HepG2 (cell line): Measurements from ENCODE around the gene TM9SF4. TPM values are rescaled to one million over a fixed set of nuclear protein-coding genes. Genes with fewer than 3 reads are reported as not detected.

Experiments used
- ADNP ChIP-seq: sonication (generic); formaldehyde crosslinking; IDR thresholded peaks from 2 replicates; pipeline ENCODE4 v1.4.0; 2020; ENCODE audit warnings: missing genetic modification reagents
- BRCA1 ChIP-seq: sonication (generic); formaldehyde crosslinking; IDR thresholded peaks from 2 replicates; pipeline ENCODE4 v1.4.0; 2020; ENCODE audit warnings: missing genetic modification reagents
- CERS6 ChIP-seq: sonication (generic); formaldehyde crosslinking; IDR thresholded peaks from 2 replicates; pipeline ENCODE4 v1.5.0; 2020; ENCODE audit warnings: missing genetic modification reagents
- DBP ChIP-seq: sonication (generic); formaldehyde crosslinking; IDR thresholded peaks from 2 replicates; pipeline ENCODE4 v1.4.0; 2020; ENCODE audit warnings: missing genetic modification reagents; ENCODE audit errors: not compliant biosample characterization
- EZH2 ChIP-seq: conservative IDR thresholded peaks from 2 replicates; pipeline ENCODE4 v1.6.1; 2012; ENCODE audit warnings: mild to moderate bottlenecking, low read depth, low read length, moderate library complexity
- GABPA ChIP-seq, 2 experiments: IDR thresholded peaks; 2 replicates each; pipeline ENCODE4 v1.6.1; 2011 to 2016; ENCODE audit warnings: low read depth in 2 of 2, low read length in 1 of 2, missing biosample characterization in 1 of 2, missing genetic modification characterization in 1 of 2
- GATAD1 ChIP-seq: IDR thresholded peaks from 2 replicates; pipeline ENCODE4 v1.6.1; 2016; ENCODE audit warnings: missing genetic modification reagents, missing compliant biosample characterization
- HNRNPL ChIP-seq: fragments of 200-400 bp; formaldehyde crosslinking; IDR thresholded peaks from 2 replicates; pipeline ENCODE4 v1.6.1; 2017; ENCODE audit warnings: mild to moderate bottlenecking, low read depth, low read length
- MEIS2 ChIP-seq: sonication (generic); formaldehyde crosslinking; IDR thresholded peaks from 2 replicates; pipeline ENCODE4 v1.9.0; 2021; ENCODE audit warnings: mild to moderate bottlenecking, missing genetic modification reagents
- PAX8 ChIP-seq: sonication (generic); formaldehyde crosslinking; IDR thresholded peaks from 2 replicates; pipeline ENCODE4 v1.8.0; 2022; ENCODE audit warnings: mild to moderate bottlenecking, missing genetic modification reagents, borderline replicate concordance
- SPEN ChIP-seq: sonication (generic); formaldehyde crosslinking; IDR thresholded peaks from 2 replicates; pipeline ENCODE4 v1.5.1; 2020; ENCODE audit warnings: low read depth, mild to moderate bottlenecking, missing genetic modification reagents
- STAT5B ChIP-seq: sonication (generic); formaldehyde crosslinking; IDR thresholded peaks from 2 replicates; pipeline ENCODE4 v1.4.0; 2020; ENCODE audit warnings: missing genetic modification reagents
- TGIF2 ChIP-seq: IDR thresholded peaks from 2 replicates; pipeline ENCODE4 v1.6.1; 2016; ENCODE audit warnings: control low read depth, missing compliant biosample characterization
- THYN1 ChIP-seq: sonication (generic); formaldehyde crosslinking; IDR thresholded peaks from 2 replicates; pipeline ENCODE4 v1.8.1; 2023; ENCODE audit warnings: low read depth, mild to moderate bottlenecking, moderate library complexity, missing genetic modification reagents, borderline replicate concordance
- YEATS2 ChIP-seq: sonication (generic); formaldehyde crosslinking; IDR thresholded peaks from 2 replicates; pipeline ENCODE4 v1.4.0; 2020; ENCODE audit warnings: missing genetic modification reagents, borderline replicate concordance
- ZMAT5 ChIP-seq: sonication (generic); formaldehyde crosslinking; IDR thresholded peaks from 2 replicates; pipeline ENCODE4 v1.5.0; 2020; ENCODE audit warnings: mild to moderate bottlenecking, low read depth, missing genetic modification reagents, borderline replicate concordance
- ZMYM2 ChIP-seq: sonication (generic); formaldehyde crosslinking; IDR thresholded peaks from 2 replicates; pipeline ENCODE4 v1.8.0; 2022; ENCODE audit warnings: mild to moderate bottlenecking, missing genetic modification reagents
- ZNF121 ChIP-seq: sonication (generic); formaldehyde crosslinking; IDR thresholded peaks from 2 replicates; pipeline ENCODE4 v1.5.0; 2020; ENCODE audit warnings: mild to moderate bottlenecking, missing genetic modification reagents
- ZNF225 ChIP-seq: sonication (generic); formaldehyde crosslinking; IDR thresholded peaks from 2 replicates; pipeline ENCODE4 v1.4.0; 2020; ENCODE audit warnings: mild to moderate bottlenecking, missing genetic modification reagents
- ZNF253 ChIP-seq: sonication (generic); formaldehyde crosslinking; IDR thresholded peaks from 2 replicates; pipeline ENCODE4 v1.8.0; 2022; ENCODE audit warnings: mild to moderate bottlenecking, missing genetic modification reagents, borderline replicate concordance
- ZNF337 ChIP-seq: sonication (generic); formaldehyde crosslinking; IDR thresholded peaks from 2 replicates; pipeline ENCODE4 v1.5.1; 2020; ENCODE audit warnings: missing genetic modification reagents, low read depth, mild to moderate bottlenecking, borderline replicate concordance
- ZNF660 ChIP-seq: sonication (generic); formaldehyde crosslinking; IDR thresholded peaks from 2 replicates; pipeline ENCODE4 v1.5.1; 2020; ENCODE audit warnings: mild to moderate bottlenecking, low read depth, missing genetic modification reagents, borderline replicate concordance
- ZNF703 ChIP-seq: sonication (generic); formaldehyde crosslinking; IDR thresholded peaks from 2 replicates; pipeline ENCODE4 v1.5.1; 2020; ENCODE audit warnings: missing genetic modification reagents, mild to moderate bottlenecking, moderate library complexity, borderline replicate concordance
- ZSCAN9 ChIP-seq: IDR thresholded peaks from 2 replicates; pipeline ENCODE4 v1.6.1; 2016; ENCODE audit warnings: borderline replicate concordance
- polyA plus RNA-seq, 8 experiments: library from polyadenylated mRNA; depleted of rRNA in 3 of 8; stranded (reverse) in 7 of 8; unstranded in 1 of 8; fragments of >200 nt; fragmentation: Illumina TruSeq in 4 of 8; extraction: Trizol in 4 of 8; gene quantifications; 2 replicates each; pipeline versions ENCODE4 v1.2.1 to v1.2.3, GENCODE V29; 2011 to 2016; ENCODE audit warnings: low read depth in 4 of 8, missing spikeins in 1 of 8, mixed read lengths in 1 of 8; ENCODE audit not compliant: insufficient read depth in 1 of 8
- total RNA-seq, 5 experiments: library from RNA; depleted of rRNA; stranded (reverse); fragments of >200 nt; fragmentation: Illumina TruSeq; extraction: Trizol; gene quantifications; 2 replicates each; pipeline ENCODE4 v1.2.3, GENCODE V29; 2016; ENCODE audit warnings: low read depth in 1 of 5
- TF ChIP-seq, protein P1 (sequence below), 2 experiments: fragments of 450-650 bp in 1 of 2; sonication (generic) in 1 of 2; formaldehyde crosslinking; IDR thresholded peaks; 2 replicates each; pipeline versions ENCODE4 v1.5.0 to v1.8.0; 2020 to 2022; ENCODE audit warnings: mild to moderate bottlenecking in 1 of 2, missing genetic modification reagents in 1 of 2
- TF ChIP-seq, protein P2 (sequence below): sonication (generic); formaldehyde crosslinking; IDR thresholded peaks from 2 replicates; pipeline ENCODE4 v1.4.0; 2020; ENCODE audit warnings: missing genetic modification reagents
- TF ChIP-seq, protein P3 (sequence below): sonication (generic); formaldehyde crosslinking; IDR thresholded peaks from 2 replicates; pipeline ENCODE4 v1.8.1; 2023; ENCODE audit warnings: missing genetic modification reagents, mild to moderate bottlenecking, borderline replicate concordance

Gene TM9SF4
- total and polyA plus RNA-seq, 2 of the 13 experiments (the other 11 are each of a cell fraction or from before 2014, with no cell fraction given) = 53.5 to 171 TPM

DNA sequence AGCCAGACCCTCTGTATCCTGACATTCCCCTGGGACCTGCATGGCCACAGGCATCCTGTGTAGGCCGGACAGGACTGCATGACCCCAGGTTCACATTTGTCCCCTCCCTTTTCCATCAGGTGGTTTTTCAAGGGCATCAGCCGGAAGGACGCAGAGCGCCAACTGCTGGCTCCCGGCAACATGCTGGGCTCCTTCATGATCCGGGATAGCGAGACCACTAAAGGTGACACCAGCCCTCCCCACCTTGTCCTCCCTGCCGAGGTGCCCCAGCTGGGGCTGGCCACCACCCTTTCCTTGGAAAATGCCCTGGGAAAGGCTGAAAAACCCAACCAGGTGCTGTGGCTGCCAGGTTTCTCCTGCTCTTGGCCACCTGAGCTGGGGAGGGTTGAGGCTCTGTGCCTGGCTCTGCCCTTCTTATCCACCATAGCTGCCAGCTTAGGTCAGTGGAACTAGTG, 29.8 kb upstream of the TM9SF4 start (continued):
- no peak for TF ChIP-seq GATAD1 (CRISPR knock-in tag)
- TF ChIP-seq CERS6 (CRISPR knock-in tag) = 0 out of 2 replicates have a peak, but pooled peaks have one; percentile 35
- TF ChIP-seq MEIS2 (CRISPR knock-in tag) = 0 out of 2 replicates have a peak, but pooled peaks have one; percentile 33
- no peak for TF ChIP-seq ZNF337 (CRISPR knock-in tag)
- no peak for TF ChIP-seq HNRNPL
- no peak for TF ChIP-seq GABPA (IDR thresholded peaks at IDR 0.05; ENCODE audit: low read depth, low read length)
- TF ChIP-seq GABPA (CRISPR knock-in tag; IDR thresholded peaks at IDR 0.05; ENCODE audit: low read depth) = peak; percentile 68
- TF ChIP-seq, protein P1, sequence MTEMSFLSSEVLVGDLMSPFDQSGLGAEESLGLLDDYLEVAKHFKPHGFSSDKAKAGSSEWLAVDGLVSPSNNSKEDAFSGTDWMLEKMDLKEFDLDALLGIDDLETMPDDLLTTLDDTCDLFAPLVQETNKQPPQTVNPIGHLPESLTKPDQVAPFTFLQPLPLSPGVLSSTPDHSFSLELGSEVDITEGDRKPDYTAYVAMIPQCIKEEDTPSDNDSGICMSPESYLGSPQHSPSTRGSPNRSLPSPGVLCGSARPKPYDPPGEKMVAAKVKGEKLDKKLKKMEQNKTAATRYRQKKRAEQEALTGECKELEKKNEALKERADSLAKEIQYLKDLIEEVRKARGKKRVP (CRISPR knock-in tag; IDR thresholded peaks at IDR 0.05) = no peak
- TF ChIP-seq, protein P2, sequence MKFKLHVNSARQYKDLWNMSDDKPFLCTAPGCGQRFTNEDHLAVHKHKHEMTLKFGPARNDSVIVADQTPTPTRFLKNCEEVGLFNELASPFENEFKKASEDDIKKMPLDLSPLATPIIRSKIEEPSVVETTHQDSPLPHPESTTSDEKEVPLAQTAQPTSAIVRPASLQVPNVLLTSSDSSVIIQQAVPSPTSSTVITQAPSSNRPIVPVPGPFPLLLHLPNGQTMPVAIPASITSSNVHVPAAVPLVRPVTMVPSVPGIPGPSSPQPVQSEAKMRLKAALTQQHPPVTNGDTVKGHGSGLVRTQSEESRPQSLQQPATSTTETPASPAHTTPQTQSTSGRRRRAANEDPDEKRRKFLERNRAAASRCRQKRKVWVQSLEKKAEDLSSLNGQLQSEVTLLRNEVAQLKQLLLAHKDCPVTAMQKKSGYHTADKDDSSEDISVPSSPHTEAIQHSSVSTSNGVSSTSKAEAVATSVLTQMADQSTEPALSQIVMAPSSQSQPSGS (CRISPR knock-in tag) = 0 out of 2 replicates have a peak, but pooled peaks have one; percentile 37
- no peak for TF ChIP-seq ZMAT5 (CRISPR knock-in tag)
- TF ChIP-seq, protein P3, sequence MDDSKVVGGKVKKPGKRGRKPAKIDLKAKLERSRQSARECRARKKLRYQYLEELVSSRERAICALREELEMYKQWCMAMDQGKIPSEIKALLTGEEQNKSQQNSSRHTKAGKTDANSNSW (CRISPR knock-in tag) = 0 out of 2 replicates have a peak, but pooled peaks have one; percentile 21
- no peak for TF ChIP-seq THYN1 (CRISPR knock-in tag)
- TF ChIP-seq ZMYM2 = no peak
- no peak for TF ChIP-seq SPEN (CRISPR knock-in tag)
- no peak for TF ChIP-seq TGIF2
- peak; percentile 74; the same call in 1 of the 2 replicates for TF ChIP-seq YEATS2 (CRISPR knock-in tag)
- TF ChIP-seq PAX8 (CRISPR knock-in tag) = no peak
- TF ChIP-seq STAT5B (CRISPR knock-in tag) = no peak
- no peak for TF ChIP-seq ADNP (CRISPR knock-in tag)
- no peak for TF ChIP-seq ZNF703
- peak; percentile 50 for TF ChIP-seq DBP
- no peak for TF ChIP-seq ZNF660 (CRISPR knock-in tag)
- TF ChIP-seq EZH2 = no peak
- TF ChIP-seq ZSCAN9 (CRISPR knock-in tag) = no peak; the same call in 1 of the 2 replicates
- TF ChIP-seq ZNF121 (CRISPR knock-in tag) = peak; percentile 100
- TF ChIP-seq ZNF225 = no peak; the same call in 1 of the 2 replicates
- no peak for TF ChIP-seq BRCA1 (CRISPR knock-in tag)
- TF ChIP-seq ZNF253 (CRISPR knock-in tag) = no peak
